GM18520 (cell line): ENCODE data around the gene LRRC4C.

ENCODE experiments used
- ATAC-seq: cut with Tn5 transposase; IDR thresholded peaks from one replicate; pipeline ENCODE4 v1.9.1; 2021; ENCODE audit not compliant: unreplicated experiment

Gene LRRC4C

DNA sequence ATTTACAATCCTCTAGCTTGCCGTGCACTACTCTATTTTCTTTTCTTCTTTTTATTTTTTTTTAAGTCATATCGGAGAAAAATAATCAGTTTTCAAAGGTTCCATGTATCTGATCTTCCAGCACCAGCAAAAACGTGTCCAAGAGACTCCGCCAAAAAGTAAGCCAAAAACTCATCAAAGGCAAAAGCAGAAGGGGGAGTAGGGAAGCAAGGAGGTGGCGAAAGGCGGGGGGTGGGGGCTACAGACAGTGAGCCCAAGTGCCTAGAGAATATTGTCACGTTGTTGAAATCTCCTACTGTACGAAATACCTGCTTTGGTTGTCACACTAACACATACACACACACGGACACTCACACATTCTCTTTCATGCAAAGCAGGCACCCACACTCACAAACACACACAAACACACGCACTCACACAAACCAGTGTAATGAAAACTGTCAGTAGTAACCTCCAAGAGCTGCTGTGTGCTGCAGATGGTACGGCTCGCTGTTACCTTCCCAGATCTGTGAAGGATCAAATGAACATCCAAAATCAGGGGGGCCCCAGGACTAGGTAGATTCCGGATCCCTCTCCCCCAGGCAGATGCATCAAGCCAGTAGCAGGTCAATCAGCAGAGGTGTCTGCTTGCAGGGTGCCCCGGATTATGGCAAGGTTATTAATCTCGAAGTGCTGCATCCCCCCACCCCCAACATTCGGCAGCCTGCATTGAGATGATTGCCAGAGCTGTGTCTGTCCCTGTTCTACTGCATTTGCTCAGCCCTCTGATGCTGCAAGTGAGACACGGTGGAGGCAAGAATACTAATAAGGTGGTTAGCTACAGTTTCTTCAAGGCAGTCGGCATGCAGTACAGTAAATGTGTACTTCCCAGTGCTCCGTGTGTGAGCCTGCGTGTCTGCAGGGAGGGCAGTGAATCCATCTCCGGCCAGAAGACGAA is at the start of gene LRRC4C:
LRRC4C (minus strand) TSS at position 188 of the 937 bp plus-strand sequence.
- ATAC-seq = no peak

GRCh38 chr11:41508121-41508520 is 48.7 kb upstream of the LRRC4C start:
- no peak for ATAC-seq

DNA sequence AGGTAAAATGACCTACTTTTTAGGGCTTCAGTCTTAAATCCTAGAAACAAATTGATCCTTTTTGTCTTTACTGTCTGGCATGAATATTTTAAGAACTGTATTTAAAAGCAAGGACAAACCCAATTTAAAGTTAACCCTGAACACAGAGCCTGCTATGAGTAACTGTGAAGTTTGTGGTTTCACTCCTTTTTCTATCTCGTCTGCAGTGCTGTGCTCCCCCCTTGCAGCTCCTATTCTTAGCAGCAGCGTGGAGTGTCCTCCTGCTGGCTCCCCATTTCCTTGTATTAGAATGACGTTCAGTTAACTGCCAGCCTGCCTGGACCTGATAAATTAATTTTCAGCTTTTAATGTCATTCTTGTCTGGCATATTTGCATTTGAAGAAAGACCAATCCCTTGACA is 40.0 kb upstream of the LRRC4C start:
- ATAC-seq = no peak

- ATAC-seq = no peak
Measured at GRCh38 chr11:41498726-41499125, 39.3 kb upstream of the LRRC4C start.

DNA sequence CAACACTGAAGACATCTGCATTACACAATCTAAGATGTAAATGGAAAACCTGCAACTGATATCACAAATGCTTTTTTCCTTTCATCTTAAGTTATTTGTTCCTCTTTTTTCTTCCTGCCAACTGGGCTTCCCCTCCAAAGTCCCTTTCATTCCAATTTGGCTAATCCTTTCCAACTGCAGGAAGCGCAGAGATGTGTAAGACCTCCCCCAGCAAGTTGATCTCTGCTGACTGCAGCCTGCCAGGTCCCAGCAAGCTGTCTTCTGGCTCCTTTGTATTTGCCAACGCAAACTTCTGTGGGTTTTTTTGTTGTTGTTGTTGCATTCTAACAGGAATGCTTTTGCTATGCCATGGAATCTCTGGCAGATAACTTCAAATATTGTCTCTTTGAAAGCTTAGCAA is 38.5 kb upstream of the LRRC4C start:
- ATAC-seq = no peak

DNA sequence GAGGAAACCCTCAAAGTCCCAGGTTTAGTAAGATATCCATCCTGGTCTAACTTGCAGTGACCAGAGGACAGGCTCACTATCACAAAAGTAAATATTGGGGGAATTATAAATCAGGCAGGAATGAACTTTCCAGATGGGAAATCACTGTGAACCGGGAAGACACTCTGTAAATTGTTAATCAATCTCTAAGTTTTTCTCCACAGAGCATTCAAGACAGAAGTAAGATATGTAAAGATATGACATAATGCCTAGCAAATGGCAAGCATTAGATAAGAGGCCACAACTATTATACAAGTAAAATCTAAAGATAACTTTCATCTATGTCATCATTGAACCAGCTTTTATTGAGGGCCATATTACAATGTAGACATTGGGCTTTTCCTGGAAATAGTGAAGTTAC is 35.3 kb upstream of the LRRC4C start:
- no peak for ATAC-seq

DNA sequence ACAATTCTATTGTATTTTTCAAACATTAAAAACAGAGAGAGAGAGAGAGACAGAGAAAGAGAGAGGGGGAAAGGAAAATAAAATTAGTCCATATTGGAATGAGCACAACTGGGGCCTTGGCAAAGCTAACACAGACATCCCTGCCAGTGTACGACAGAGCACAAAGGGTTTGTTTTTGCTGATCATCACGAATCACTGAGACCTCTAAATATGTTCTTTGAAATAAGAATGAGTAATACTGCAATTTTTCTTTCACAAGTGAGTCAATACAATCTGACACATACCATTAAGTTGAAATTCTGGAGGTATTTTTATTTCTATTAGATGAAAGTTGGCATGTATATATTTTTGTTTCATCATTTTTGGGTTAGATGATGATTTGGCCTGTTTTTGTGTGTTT is 27.0 kb upstream of the LRRC4C start:
- no peak for ATAC-seq

DNA sequence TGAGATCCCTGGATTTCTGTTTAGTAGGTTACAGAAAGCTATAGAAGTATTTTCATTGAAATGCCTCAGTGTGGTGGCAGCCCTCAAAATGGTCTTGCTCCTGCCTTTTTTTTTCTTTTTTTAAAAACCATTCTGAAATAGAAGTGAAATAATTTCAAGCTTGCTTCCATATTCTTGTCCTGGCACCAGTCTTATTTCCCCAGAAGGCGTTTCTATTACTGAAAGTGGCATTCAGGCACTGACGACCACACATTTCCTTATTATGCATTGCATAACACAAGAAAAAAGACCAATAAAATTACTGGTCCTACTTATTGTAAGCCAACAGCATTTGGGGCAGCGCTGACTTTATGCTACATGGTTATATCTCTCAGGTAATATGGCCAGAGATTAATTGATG is 24.5 kb upstream of the LRRC4C start:
- no peak for ATAC-seq

- ATAC-seq = no peak
Measured at GRCh38 chr11:41479179-41479578, 19.7 kb upstream of the LRRC4C start.

GRCh38 chr11:41461057-41461681 is 1.7 kb upstream of the LRRC4C start:
- ATAC-seq = no peak

- no peak for ATAC-seq
Measured at GRCh38 chr11:41458641-41459040, 811 bp downstream of the LRRC4C start.

GRCh38 chr11:41458154-41458553 is 1.3 kb downstream of the LRRC4C start:
- ATAC-seq = no peak

GRCh38 chr11:41457216-41458014 is 2.0 kb downstream of the LRRC4C start:
- no peak for ATAC-seq

GRCh38 chr11:41456269-41456668 is 3.2 kb downstream of the LRRC4C start:
- ATAC-seq = no peak

DNA sequence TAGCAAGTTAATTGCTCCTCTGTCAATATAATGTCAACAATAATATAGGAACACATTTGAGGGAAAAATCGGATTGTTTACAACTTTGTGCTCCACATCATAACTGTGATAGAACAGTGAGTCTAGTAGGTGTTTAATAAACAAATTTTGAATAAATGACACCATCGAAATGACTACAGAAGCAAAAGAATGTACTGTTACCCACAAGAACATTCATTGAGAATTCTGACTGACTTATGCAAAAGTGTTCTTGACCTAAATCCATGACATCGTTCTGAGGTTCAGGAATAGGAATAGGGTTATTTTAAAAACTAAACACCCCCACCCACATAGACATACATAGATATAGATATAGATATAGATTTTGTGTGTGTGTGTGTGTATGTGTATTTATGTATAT is 8.4 kb downstream of the LRRC4C start:
- ATAC-seq = no peak

- no peak for ATAC-seq
Measured at GRCh38 chr11:41449483-41450050, 9.9 kb downstream of the LRRC4C start.

GRCh38 chr11:41446566-41446965 is 12.9 kb downstream of the LRRC4C start:
- ATAC-seq = no peak

GRCh38 chr11:41446107-41446506 is 13.3 kb downstream of the LRRC4C start:
- ATAC-seq = no peak

- ATAC-seq = no peak
Measured at GRCh38 chr11:41437006-41437490, 22.4 kb downstream of the LRRC4C start.

GRCh38 chr11:41435531-41435930 is 23.9 kb downstream of the LRRC4C start:
- ATAC-seq = no peak

DNA sequence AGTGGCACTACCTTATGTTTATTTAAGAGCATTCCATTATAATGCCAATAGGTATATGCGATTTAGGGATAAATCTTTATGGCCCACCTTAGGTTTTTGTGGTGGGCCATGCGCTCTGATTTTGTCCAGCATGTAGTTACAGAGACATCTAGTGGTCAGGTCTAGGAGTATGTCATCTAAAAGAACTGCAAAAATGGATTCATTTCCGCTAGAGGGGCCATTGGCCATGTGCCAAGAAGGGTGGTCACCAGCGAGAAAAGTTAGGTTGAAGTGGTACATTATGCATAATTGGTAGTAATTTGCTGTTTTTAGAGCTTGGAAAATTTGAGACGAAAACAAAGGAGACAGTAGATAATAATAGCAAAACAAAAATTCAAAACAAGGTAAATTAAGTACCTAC is 27.7 kb downstream of the LRRC4C start:
- ATAC-seq = no peak
